ENCODE data around the gene CTDSPL2. TPM values are rescaled to one million over a fixed set of nuclear protein-coding genes. Genes with fewer than 3 reads are reported as not detected.

Gene CTDSPL2
- total and polyA plus RNA-seq, 10 of the 15 experiments (the other 5 are each of a cell fraction or from before 2014, with no cell fraction given): 10.7 to 77.1 (median 44.9) TPM

DNA sequence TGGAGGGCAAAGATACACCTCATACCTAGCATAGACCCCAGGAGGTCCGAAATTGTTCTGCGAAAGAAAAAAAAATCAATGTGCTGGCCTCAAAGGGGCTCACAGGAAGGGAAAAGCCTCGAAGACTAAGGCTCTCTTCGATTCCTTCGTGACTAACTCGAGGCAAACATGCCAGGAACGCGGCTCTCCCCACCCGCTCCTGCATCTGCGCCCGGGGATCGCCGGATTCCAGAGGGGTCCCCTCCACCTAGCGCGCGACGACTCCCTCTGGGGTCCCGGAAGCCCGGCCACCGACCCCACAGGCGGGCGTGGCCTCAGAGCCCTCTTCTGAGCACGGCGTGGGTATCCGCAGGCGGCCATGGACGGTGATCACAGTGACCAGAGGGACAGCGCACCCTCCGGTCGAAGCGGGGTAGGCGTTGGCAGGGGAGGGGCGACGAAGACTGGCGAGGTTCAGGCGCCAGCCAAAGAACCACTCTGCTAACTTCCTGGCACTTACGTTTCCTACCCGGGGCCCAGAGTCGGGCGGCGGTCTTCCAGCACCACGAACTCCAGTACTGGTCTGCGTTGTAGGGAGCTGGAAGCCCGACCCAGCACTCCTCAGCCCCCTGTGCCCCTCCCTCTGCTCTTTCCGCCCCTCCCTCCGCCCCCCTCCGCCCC, 109.0 kb downstream of the CTDSPL2 start (continued):
- TF ChIP-seq, protein P1, sequence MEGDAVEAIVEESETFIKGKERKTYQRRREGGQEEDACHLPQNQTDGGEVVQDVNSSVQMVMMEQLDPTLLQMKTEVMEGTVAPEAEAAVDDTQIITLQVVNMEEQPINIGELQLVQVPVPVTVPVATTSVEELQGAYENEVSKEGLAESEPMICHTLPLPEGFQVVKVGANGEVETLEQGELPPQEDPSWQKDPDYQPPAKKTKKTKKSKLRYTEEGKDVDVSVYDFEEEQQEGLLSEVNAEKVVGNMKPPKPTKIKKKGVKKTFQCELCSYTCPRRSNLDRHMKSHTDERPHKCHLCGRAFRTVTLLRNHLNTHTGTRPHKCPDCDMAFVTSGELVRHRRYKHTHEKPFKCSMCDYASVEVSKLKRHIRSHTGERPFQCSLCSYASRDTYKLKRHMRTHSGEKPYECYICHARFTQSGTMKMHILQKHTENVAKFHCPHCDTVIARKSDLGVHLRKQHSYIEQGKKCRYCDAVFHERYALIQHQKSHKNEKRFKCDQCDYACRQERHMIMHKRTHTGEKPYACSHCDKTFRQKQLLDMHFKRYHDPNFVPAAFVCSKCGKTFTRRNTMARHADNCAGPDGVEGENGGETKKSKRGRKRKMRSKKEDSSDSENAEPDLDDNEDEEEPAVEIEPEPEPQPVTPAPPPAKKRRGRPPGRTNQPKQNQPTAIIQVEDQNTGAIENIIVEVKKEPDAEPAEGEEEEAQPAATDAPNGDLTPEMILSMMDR (IDR thresholded peaks at IDR 0.05 in 2 of 3, conservative IDR thresholded peaks at IDR 0.05 in 1 of 3; ENCODE audit: control insufficient read depth in 2 of 3, extremely low read depth in 1 of 3, insufficient read depth in 1 of 3, low read depth in 3 of 3, low read length in 3 of 3): peak; percentile 22 to 52 (median 39); a peak in 3 of 6 replicates

DNA sequence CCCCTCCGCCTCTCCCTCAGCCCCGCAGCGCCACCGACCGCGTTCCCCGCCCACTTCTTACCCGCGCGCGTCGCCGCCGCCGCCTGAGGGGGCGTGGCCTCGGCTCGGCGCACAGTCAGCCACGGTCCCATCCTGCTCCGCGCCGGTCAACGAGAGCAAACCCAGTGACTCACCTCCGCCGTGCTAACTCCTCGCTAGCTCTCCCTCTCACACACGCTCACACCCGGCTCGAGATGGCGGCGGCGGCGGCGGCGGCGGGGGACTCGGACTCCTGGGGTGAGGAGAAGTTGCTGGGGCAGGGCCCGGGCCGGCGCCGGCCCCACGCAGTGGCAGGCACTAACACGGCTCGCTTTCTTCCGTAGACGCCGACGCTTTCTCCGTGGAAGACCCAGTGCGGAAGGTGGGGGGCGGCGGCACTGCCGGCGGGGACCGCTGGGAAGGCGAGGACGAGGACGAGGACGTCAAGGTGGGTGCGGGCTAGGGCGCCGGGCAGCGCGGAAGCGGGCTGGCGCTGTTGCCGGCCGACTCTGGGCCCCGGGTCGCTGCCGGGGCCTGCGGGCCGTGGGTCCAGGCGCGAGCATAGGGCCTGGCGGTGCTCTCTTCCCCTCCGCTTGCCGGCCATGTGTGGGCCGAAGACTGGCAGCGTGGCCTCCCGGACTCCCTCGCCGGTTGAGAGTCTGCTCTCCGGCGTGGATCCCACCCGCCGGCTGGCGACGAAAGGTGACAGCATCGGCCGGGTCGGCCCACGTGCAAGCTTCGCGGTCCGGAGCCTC, 109.7 kb downstream of the CTDSPL2 start, which contains the start of gene EIF3J:
Gene EIF3J (plus strand): TSS at position 186 of the 773 bp plus-strand sequence. CDS start 48 bp downstream, at position 234.
- ATAC-seq (peak; percentile 94), DNase-seq (ENCODE audit: low read depth, low spot score) (peak; percentile 82), FAIRE-seq (no peak)
- ChIA-PET POLR2A (interaction anchor here (0.5 to 2.2 kb wide), 9 partner anchors 9 to 486 kb away, joined by 3 to 24 read pairs (median 3); partner anchors contain the start of genes B2M and PATL2), CTCF (interaction anchor here (0.7 to 2.3 kb wide), 3 partner anchors 9 to 41 kb away, joined by 3 to 10 read pairs (median 4); no protein-coding TSS in a partner anchor), SMC1A (ENCODE audit: uncharacterized antibody, unreplicated experiment) (interaction anchor here (0.6 to 2.3 kb wide), 4 partner anchors 9 to 199 kb away, joined by 3 to 13 read pairs (median 6); no protein-coding TSS in a partner anchor), RAD21 (ENCODE audit: unreplicated experiment) (interaction anchor here (0.7 to 2.4 kb wide), 4 partner anchors 9 to 199 kb away, joined by 4 to 13 read pairs (median 4); partner anchors contain the start of gene TRIM69)
- H3K36me3 ChIP-seq (ENCODE audit: control insufficient read depth in 2 of 2, insufficient read depth in 2 of 2, low read length in 1 of 2): no peaks in the 10 kb centered on the region
- BruUV-seq (replicated peaks): no TSS peak
- under 1% methylated on average over 84 of the region's 97 CpGs for WGBS (ENCODE audit: insufficient coverage, insufficient replicate concordance, low lambda C conversion rate, missing lambda C conversion rate)
- intact Hi-C loops (cut with micrococcal nuclease; ENCODE audit: unreplicated experiment): no loop called here
- in situ Hi-C loops (cut with MboI): no loop called here
- peaks cover 4% of the 10 kb centered on the region; the same call in 1 of the 2 replicates for H3K4me1 ChIP-seq (ENCODE audit: control insufficient read depth, insufficient read depth, low read length)
- peak within 1 kb of the TSS; percentile 93 for H2AFZ ChIP-seq (ENCODE audit: control insufficient read depth, low read depth, low read length)
- H3K79me2 ChIP-seq (ENCODE audit: control insufficient read depth, insufficient read depth, low read length): peaks cover 48% of the 10 kb centered on the region
- H3K4me2 ChIP-seq (ENCODE audit: control insufficient read depth, insufficient read depth): peak within 1 kb of the TSS; percentile 96
- no peaks in the 10 kb centered on the region for H4K20me1 ChIP-seq (ENCODE audit: control insufficient read depth, insufficient read depth)
- H3K9me3 ChIP-seq (replicated peaks; ENCODE audit: control insufficient read depth, insufficient read depth, low read length): no peaks in the 10 kb centered on the region
- H3K27me3 ChIP-seq (replicated peaks in 1 of 2; ENCODE audit: control insufficient read depth in 2 of 2, insufficient read depth in 2 of 2, low read length in 1 of 2): no peaks in the 10 kb centered on the region
- H3K9ac ChIP-seq (ENCODE audit: control insufficient read depth, insufficient read depth, low read length): peak within 1 kb of the TSS; percentile 80
- peak within 1 kb of the TSS; percentile 72 for H3K4me3 ChIP-seq
- peak within 1 kb of the TSS; percentile 92 for H3K27ac ChIP-seq (ENCODE audit: control insufficient read depth, insufficient read depth)
- TF ChIP-seq GATAD2B (conservative IDR thresholded peaks at IDR 0.05; ENCODE audit: low read depth) (peak; percentile 76; the same call in 1 of the 2 replicates), RELA (IDR thresholded peaks at IDR 0.05; ENCODE audit: borderline replicate concordance, partially characterized antibody) (peak; percentile 41), HDGF (IDR thresholded peaks at IDR 0.05) (0 out of 2 replicates have a peak, but pooled peaks have one; percentile 32), ZNF274 (IDR thresholded peaks at IDR 0.05; ENCODE audit: insufficient read depth, insufficient read length) (no peak), JUND (IDR thresholded peaks at IDR 0.05; ENCODE audit: low read depth, low read length) (peak; percentile 22; the same call in 1 of the 2 replicates), NFYA (IDR thresholded peaks at IDR 0.05; ENCODE audit: borderline replicate concordance, low read depth, low read length) (no peak), TCF12 (IDR thresholded peaks at IDR 0.05; ENCODE audit: low read depth, low read length) (peak; percentile 43; the same call in 1 of the 2 replicates), BHLHE40 (IDR thresholded peaks at IDR 0.05; ENCODE audit: borderline replicate concordance in 1 of 2, low read depth in 2 of 2, low read length in 1 of 2) (peak in 1 of 2 experiments; percentile 17; a peak in 1 of 4 replicates), NR2C2 (IDR thresholded peaks at IDR 0.05; ENCODE audit: borderline replicate concordance, control insufficient read depth, insufficient read length, low read depth) (no peak), CREM (IDR thresholded peaks at IDR 0.05; ENCODE audit: low read depth) (peak; percentile 47; the same call in 1 of the 2 replicates), LARP7 (IDR thresholded peaks at IDR 0.05) (peak; percentile 95), NR2F1 (conservative IDR thresholded peaks at IDR 0.05) (peak; percentile 25; the same call in 1 of the 2 replicates), CBX3 (IDR thresholded peaks at IDR 0.05; ENCODE audit: borderline replicate concordance, low read depth) (no peak), POLR2A (IDR thresholded peaks at IDR 0.05; ENCODE audit: low read depth, low read length) (peak; percentile 95)
- TF ChIP-seq, protein P2, sequence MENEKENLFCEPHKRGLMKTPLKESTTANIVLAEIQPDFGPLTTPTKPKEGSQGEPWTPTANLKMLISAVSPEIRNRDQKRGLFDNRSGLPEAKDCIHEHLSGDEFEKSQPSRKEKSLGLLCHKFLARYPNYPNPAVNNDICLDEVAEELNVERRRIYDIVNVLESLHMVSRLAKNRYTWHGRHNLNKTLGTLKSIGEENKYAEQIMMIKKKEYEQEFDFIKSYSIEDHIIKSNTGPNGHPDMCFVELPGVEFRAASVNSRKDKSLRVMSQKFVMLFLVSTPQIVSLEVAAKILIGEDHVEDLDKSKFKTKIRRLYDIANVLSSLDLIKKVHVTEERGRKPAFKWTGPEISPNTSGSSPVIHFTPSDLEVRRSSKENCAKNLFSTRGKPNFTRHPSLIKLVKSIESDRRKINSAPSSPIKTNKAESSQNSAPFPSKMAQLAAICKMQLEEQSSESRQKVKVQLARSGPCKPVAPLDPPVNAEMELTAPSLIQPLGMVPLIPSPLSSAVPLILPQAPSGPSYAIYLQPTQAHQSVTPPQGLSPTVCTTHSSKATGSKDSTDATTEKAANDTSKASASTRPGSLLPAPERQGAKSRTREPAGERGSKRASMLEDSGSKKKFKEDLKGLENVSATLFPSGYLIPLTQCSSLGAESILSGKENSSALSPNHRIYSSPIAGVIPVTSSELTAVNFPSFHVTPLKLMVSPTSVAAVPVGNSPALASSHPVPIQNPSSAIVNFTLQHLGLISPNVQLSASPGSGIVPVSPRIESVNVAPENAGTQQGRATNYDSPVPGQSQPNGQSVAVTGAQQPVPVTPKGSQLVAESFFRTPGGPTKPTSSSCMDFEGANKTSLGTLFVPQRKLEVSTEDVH (IDR thresholded peaks at IDR 0.05; ENCODE audit: low read depth, partially characterized antibody): no peak

All from GM12878 (cell line).